Upper lobe of left lung (tissue), 4 donors: ENCODE results near the gene CYP20A1.

ENCODE experiments used
- EP300 ChIP-seq, 4 donors: sonication (generic); formaldehyde crosslinking; IDR thresholded peaks; one replicate each; pipeline ENCODE4 v1.5.1; 2017; ENCODE audit warnings: antibody characterized with exemption in 4 of 4, control low read depth in 2 of 4
- TF ChIP-seq, protein P1 (sequence below), 6 experiments: fragments of 450-650 bp in 4 of 6; fragments of 200-600 bp in 2 of 6; sonication (generic) in 2 of 6; IDR thresholded peaks; one replicate each; pipeline ENCODE4 v1.5.1; 2016 to 2019; ENCODE audit warnings: antibody characterized with exemption in 6 of 6

DNA sequence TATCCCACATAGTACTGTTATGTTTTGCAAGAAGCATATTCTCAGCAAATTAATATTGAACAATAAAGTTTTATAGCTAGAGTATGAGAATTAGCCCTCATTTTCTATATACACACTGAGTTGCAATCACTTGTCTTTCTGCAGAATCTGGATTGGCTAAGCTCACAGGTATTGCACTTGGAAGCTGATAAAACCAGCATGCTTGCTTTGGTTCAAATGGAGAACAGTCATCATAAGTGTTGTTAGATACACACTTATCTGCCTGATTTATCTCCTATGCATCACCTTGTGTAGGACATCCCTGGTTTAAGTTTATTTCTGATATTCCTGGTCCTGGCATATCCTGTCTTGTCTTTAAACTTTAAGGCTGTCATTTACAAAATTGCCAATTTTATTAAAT lies 38.0 kb upstream of the CYP20A1 start:
- TF ChIP-seq, protein P1, sequence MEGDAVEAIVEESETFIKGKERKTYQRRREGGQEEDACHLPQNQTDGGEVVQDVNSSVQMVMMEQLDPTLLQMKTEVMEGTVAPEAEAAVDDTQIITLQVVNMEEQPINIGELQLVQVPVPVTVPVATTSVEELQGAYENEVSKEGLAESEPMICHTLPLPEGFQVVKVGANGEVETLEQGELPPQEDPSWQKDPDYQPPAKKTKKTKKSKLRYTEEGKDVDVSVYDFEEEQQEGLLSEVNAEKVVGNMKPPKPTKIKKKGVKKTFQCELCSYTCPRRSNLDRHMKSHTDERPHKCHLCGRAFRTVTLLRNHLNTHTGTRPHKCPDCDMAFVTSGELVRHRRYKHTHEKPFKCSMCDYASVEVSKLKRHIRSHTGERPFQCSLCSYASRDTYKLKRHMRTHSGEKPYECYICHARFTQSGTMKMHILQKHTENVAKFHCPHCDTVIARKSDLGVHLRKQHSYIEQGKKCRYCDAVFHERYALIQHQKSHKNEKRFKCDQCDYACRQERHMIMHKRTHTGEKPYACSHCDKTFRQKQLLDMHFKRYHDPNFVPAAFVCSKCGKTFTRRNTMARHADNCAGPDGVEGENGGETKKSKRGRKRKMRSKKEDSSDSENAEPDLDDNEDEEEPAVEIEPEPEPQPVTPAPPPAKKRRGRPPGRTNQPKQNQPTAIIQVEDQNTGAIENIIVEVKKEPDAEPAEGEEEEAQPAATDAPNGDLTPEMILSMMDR (IDR thresholded peaks at IDR 0.05): no peak
- no peak for TF ChIP-seq EP300 (IDR thresholded peaks at IDR 0.05)
